HFFc6 (cell line): ENCODE results near the gene OSTM1. TPM values are rescaled to one million over a fixed set of nuclear protein-coding genes. Genes with fewer than 3 reads are reported as not detected.

Experiments
- DNase-seq: peaks from one replicate; pipeline ENCODE4 v3.0.0-alpha.2; 2018
- H3K27ac Mint-ChIP-seq: 2 replicates; pipeline ENCODE4 v1.8.0; 2020; ENCODE audit warnings: mild to moderate bottlenecking, mixed read lengths
- H3K27me3 Mint-ChIP-seq: 2 replicates; pipeline ENCODE4 v1.8.0; 2021; ENCODE audit warnings: mild to moderate bottlenecking, moderate library complexity, mixed read lengths; ENCODE audit not compliant: insufficient read depth
- H3K36me3 Mint-ChIP-seq: 2 replicates; pipeline ENCODE4 v1.8.0; 2021; ENCODE audit warnings: low read depth, mixed read lengths
- H3K4me1 Mint-ChIP-seq: 2 replicates; pipeline ENCODE4 v1.8.0; 2020; ENCODE audit warnings: low read depth, mixed read lengths
- H3K4me3 Mint-ChIP-seq: 2 replicates; pipeline ENCODE4 v1.8.0; 2020; ENCODE audit warnings: mild to moderate bottlenecking, moderate library complexity, mixed read lengths
- H3K9me3 Mint-ChIP-seq: 2 replicates; pipeline ENCODE4 v1.8.0; 2020; ENCODE audit warnings: mild to moderate bottlenecking, mixed read lengths
- CTCF ChIP-seq: fragments of 200-600 bp; sonication (generic); IDR thresholded peaks from 2 replicates; pipeline ENCODE4 v1.5.0; 2021; ENCODE audit warnings: antibody characterized with exemption, mild to moderate bottlenecking
- total RNA-seq, 6 experiments: library from RNA; stranded (reverse); fragmentation: NEBNext Ultra II Directional; extraction: Animal tissue kit (Norgen Biotek cat#: 25700); gene quantifications; 2 replicates in 1 of 6; 3 replicates in 5 of 6; pipeline ENCODE4 v1.2.3, GENCODE V29; 2021

The OSTM1 gene
- total RNA-seq, 6 experiments from 2014 or later: 42.8 to 52.6 (median 48.7) TPM

DNA sequence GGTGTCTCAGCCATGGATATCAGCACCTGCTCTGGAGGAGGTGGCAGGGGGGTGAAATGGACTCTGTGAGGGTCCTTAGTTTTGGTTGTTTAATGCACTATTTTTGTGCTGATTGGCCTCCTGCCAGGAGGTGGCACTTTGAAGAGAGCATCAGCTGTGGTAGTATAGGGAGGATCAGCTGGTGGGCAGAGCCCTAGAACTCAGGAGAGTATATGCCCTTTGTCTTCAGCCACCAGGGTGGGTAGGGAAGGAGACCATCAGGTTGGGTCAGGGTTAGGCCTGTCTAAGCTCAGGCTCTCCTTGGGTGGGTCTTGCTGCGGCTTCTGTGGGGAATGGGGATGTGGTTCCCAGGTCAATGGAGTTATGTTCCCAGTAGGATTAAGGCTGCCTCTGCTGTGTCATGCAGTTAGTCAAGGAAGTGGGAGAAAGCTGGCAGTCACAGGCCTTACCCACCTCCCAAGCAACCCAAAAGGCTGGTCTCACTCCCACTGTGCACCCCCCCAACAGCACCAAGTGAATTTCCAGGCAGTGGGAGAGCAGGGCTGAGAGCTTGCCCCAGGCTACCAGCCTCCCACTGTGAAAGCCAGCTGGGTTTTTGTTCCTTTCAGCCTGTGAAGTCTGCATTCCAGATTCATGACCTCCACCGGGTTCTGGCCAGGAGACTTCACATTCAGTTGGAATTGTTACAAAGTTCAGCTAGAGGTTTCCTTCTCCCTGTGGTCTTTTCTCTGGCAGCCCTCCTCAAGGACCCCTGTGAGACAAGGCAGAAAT, 5.7 kb upstream of the OSTM1 start:
- H3K36me3 Mint-ChIP-seq: no peaks in the 10 kb centered on the region
- H3K9me3 Mint-ChIP-seq: no peaks in the 10 kb centered on the region
- no peak overlapping the region for H3K27ac Mint-ChIP-seq
- TF ChIP-seq CTCF: no peak
- no peak overlapping the region for H3K4me3 Mint-ChIP-seq
- H3K4me1 Mint-ChIP-seq: peaks cover 14% of the 10 kb centered on the region
- DNase-seq: peak; percentile 48
- H3K27me3 Mint-ChIP-seq: peaks cover 13% of the 10 kb centered on the region

DNA sequence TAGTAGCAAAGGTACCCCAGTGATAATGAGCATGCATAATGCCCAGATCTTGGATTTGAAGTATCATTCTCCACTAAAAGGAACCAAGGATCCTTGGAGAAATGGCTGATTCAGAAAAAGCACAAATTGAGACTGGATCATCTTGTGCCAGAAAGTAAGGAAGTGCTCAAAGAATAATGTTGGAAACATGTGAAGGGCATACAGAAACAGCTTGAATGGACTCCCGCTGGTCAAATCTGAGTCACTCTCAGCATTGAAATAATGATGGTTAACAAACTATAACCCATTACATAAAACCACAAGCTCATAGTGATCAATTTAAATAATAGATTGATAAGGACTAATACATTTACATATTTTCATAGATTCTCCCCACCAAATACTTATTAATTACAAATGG, 3.6 kb upstream of the OSTM1 start:
- no peak overlapping the region for H3K4me3 Mint-ChIP-seq

GRCh38 chr6:108074057-108074358, 533 bp downstream of the OSTM1 start:
- Mint-ChIP-seq H3K4me3 (peak overlapping the region; percentile 89), H3K4me1 (peaks cover 12% of the 10 kb centered on the region), H3K9me3 (no peaks in the 10 kb centered on the region), H3K27me3 (peaks cover 2% of the 10 kb centered on the region; the same call in 1 of the 2 replicates), H3K27ac (peak overlapping the region; percentile 42), H3K36me3 (no peaks in the 10 kb centered on the region)
- DNase-seq: no peak
- TF ChIP-seq CTCF: no peak

More for the DNA sequence above, 3.6 kb upstream of the OSTM1 start:
- H3K9me3 Mint-ChIP-seq: no peaks in the 10 kb centered on the region
- H3K27me3 Mint-ChIP-seq: peaks cover 14% of the 10 kb centered on the region
- no peak for TF ChIP-seq CTCF
- no peaks in the 10 kb centered on the region for H3K36me3 Mint-ChIP-seq
- H3K27ac Mint-ChIP-seq: no peak overlapping the region
- DNase-seq: no peak
- H3K4me1 Mint-ChIP-seq: peaks cover 22% of the 10 kb centered on the region

DNA sequence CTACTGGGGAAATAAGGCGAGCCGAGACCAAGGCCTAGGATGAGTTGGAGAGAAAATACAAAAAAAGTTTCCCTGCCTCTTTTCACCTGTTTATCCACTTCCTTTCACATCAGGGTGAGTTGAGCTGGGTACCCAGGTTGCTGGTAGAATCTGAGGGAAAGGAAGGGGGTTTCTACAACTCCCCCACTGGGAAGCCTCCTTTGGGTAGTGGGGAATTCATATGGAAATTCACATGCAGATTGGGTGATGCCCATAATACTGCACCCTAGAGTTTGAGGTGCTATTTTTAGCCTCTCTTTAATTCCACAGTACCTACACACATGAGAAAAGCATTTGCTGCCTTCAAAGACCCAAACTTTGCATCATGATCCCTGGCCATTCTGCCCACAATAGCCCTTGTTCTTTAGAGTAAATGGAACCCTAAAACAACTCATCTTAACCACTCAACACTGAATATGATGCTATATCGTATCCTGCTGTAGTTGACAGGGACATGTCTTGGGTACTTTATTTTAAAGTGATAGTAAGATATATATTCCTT, 2.7 kb downstream of the OSTM1 start:
- TF ChIP-seq CTCF: no peak
- Mint-ChIP-seq H3K4me1 (peaks cover 12% of the 10 kb centered on the region), H3K36me3 (no peaks in the 10 kb centered on the region), H3K9me3 (no peaks in the 10 kb centered on the region), H3K27me3 (peaks cover 2% of the 10 kb centered on the region; the same call in 1 of the 2 replicates), H3K4me3 (no peak overlapping the region), H3K27ac (no peak overlapping the region)
- no peak for DNase-seq

- Mint-ChIP-seq H3K27ac (no peak overlapping the region), H3K27me3 (no peaks in the 10 kb centered on the region), H3K9me3 (no peaks in the 10 kb centered on the region), H3K4me1 (peaks cover 8% of the 10 kb centered on the region), H3K36me3 (no peaks in the 10 kb centered on the region), H3K4me3 (no peak overlapping the region)
- DNase-seq: no peak
- TF ChIP-seq CTCF: no peak
Measured at GRCh38 chr6:108068618-108069017, 5.9 kb downstream of the OSTM1 start.
